GM11168 (cell line): ENCODE data around the gene ARHGEF7.

Source experiments
- in situ Hi-C: fragments of 300-500 bp; cut with MboI; formaldehyde crosslinking; loops from one replicate; pipeline ENCODE4 v1.12.0; 2022; ENCODE audit warnings: low sequenced_read_pairs; ENCODE audit not compliant: unreplicated experiment

The ARHGEF7 gene

DNA sequence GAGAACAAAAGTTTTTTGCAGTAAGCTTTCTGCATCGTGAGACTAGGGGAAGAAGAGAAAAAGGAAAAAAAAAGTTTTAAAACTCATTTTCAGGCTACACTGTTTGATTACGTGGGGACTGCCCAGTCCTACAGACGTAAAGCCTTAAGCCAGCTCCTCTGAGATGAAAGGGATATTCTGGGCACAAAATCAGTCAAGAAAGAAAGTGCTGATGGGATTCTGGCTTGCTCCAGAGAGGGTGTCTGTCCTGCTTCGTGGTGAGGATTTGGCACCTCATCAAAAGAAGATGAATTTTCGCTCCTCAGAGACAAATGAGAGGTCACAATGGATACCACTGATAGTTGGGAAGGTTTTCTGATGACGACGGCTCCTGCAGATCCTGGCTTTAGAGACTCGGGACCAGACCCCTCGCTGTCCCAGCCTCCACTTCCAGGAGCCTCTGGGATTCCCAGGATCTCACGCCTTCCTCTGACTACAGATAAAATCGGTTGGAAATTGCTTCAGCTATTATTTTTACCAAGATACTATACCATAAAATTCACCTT is 215.0 kb downstream of the ARHGEF7 start:
- in situ Hi-C loops, result no loop called here

DNA sequence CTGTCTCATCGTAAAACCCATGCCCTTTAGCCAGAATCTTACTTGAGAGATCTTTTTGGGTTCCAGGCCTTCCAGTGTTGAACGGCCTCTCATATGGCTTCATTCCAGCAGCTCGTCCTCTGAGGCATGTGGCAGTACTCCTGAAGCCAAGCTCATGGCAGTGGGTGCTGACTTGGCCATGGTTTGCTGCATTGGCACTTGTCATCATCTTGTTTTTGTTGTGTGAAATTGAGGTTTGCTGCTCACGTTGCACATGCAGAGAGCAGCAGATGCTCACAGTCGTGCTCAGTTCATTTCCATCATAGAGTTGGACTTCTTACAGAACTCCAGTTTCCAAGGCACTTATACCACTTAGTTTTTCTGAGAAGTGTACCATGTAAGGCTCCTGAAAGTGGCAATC is 220.2 kb downstream of the ARHGEF7 start:
- in situ Hi-C loops, result no loop called here

DNA sequence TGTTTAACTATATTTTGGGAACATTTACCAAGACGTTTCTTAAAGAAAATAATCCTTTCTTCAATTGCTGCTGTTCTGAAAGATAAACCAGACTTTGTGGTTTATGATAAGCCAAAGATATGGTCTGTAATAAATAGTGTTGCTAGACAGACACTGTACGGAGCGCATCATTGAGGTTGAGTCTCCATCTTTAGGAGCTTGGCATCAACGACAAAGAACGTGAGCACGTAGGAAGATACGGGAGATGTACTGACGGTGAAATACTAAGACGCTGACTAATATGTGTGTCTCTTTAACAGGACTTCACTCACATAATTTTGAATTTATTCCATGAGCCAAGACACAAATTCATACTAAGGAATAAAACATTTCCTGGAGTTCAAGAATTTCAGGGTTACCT is 221.6 kb downstream of the ARHGEF7 start:
- in situ Hi-C loops, result no loop called here

DNA sequence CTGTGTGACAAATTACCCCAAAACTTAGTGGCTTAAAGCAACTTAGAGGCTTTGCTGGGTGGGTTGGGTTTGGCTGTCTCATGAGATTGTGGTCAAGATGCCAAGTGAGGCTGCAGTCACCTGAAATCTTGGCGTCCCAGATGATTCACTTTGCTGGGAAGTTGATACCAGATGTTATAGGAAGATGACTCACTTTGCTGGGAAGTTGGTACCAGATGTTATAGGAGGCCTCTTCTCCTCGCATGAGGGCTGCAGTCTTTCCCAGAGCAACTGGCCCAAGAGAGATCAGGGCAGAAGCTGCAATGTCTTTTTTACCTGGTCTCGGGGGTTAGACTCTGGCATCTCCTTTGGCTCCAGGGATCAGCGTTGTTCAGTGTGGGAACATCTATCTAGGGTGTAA is 222.1 kb downstream of the ARHGEF7 start:
- in situ Hi-C loops, result no loop called here

DNA sequence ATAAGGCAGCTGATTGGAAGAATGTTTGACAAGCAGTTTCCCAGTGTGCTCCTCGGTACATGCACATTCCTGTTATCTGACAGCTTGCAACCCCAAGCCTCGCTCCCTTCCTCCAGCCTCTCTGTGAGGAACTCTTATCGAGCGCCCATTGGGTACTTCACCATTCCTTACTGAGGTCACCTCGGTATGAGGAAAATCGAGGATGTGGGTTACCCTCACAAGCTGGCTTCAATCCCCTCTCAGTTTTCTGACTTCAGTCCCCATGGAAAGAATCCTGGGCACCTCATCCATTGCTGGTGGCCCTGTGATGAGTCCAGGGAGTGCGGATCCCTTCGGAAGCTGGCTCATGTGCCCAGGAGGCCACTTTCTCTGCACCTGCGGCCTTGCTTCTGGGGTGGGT is 222.6 kb downstream of the ARHGEF7 start:
- in situ Hi-C loops, result no loop called here

DNA sequence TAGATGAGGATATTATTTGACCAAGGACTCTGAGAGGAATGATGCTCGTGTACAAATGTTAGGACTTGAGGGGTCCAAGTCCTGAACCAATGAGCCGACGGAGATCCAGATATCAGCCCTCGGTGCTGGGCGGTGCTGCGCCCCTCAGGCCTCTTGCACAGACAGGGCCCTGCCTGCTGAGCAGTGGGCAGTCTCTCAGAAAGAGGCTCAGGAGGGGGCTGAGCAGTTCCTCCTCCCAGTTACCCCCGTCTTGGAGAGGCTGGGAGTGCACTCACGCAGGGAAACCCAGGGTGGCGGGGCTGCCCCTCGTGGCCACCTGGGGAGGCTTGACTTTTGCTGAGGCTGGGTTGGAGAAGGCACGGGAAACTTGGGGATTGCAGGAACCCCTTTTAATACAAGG is 223.7 kb downstream of the ARHGEF7 start:
- in situ Hi-C loops, result no loop called here

DNA sequence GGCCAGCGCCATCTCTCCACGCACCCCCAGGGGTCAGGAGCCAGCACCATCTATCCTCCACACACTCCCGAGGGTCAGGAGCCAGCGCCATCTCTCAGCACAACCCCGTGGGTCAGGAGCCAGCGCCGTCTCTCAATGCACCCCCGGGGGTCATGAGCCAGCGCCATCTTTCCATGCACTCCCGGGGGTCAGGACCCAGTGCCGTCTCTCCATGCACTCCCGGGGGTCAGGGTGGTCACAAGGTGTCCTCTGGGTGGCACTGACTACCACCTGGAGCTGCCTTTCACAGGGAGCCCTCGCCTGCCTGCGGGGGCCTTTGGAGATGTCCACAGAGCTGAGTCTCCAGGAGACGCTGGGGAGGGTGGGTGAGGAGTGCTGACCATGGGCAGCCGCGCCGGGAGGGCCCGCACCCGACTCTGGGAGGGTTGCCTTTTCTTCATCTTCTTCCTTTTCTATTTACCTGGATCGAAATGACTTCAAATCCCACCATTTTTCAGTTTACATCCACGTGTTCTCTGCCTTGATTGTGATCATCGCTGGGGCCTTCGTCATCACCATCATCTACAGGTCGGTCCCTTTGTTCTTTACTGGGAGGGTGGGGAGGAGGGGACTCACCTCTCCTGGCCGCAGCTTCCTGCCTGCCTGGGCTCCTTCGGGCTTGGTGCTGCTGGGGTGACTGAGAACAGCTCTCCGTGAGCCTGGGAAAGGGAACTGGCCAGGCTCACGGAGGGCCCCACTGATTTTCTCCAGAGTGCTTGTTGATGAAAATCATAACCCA is 224.4 kb downstream of the ARHGEF7 start:
- in situ Hi-C loops, result no loop called here

DNA sequence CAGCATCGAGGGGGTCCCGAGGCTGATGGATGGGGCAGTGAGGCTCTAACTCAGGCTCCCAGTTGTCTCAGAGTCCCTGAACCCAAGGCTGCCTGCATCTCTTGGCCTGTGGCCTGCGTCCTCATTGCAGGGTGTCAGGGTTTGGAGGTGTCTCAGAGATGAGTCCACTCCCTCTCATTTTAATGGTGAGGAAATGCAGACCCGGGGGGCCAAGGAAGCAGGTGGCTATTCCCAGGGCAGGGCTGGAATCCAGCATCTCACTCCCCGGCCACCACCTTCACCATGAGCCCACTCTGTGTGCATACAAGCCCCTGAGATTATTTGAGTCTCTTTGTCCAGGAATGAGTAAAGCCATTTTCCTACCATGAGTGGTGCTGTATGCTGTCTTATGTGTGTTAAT is 226.8 kb downstream of the ARHGEF7 start:
- in situ Hi-C loops, result no loop called here

DNA sequence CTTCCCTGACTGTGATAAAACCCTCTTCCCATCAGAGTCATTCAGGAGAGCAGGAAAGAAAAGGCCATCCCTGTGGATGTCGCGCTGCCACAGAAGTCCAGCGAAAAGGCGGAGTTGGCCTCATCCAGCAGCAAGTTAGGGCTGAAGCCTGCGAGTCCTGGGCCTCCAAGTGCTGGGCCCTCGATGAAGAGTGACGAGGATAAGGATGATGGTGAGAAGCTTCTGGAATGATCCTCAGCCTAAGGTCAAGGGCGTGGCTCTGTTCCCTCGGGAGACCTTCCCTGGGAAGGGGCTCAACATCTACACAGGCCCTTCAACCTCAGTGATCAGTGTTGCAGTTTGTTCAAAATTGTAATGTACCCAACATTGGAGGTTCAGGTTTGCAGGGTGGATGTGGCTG is 227.6 kb downstream of the ARHGEF7 start:
- in situ Hi-C loops, result no loop called here

DNA sequence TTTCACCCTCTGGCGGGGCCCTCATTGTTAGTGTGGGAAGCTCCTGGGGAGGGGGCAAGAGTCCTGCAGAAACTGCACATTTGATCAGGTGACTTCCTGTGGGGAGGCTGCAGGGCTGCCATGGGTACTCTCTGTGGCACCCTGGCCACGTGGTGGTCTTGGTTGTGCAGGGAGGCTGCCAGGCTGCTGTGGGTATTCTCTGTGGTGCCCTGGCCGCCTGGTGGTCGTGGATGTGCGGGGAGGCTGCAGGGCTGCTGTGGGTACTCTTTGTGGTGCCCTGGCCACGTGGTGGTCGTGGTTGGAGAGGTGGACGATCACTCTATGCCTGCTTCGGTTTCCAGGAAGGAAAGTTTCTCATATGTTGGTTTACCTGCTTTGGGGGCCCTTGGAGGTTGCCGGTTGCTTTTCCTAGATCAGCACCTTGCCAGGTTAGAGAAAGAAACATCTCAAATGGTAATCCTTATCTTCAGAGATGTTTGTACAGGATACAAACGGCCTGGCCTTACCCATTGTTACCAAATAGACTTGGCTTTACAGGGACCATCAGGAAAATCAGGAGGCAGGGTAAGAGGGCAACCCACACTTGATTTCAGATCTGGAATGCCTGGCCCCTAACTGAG is 228.2 kb downstream of the ARHGEF7 start:
- in situ Hi-C loops, result no loop called here

DNA sequence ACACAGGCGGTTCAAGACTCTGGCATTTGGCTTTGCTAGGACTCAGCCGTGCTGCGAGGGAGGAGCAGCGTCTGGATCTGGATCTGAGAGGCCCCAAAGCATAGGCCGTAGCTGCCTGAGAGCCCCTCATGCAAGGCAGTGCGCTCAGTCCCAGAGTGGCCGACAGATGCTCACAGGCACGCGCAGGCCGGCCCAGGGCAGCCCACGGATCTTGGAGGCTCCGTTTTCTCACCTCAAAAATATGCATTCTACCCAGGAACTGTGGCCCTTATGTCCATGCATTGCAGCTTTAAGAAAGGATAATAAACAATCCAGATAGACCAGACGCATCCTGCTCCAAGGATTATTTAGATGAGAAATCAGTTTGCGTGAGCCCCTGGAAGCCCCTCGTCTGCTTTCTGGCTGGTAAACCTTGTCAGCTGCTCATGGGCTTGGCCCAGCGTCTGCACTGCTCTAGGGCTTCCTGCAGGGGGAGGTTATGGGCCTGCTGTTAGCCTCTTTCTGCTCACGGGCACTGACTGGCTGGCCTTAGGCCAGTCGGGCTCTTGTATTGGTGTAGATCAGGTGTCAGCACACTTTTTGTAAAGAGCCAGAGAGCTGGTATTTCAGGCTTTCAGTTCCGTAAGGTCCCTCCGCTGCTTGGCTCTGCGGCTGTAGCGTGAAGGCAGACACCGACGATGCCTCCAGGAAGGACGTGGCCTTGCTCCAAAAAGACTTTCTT is 229.5 kb downstream of the ARHGEF7 start:
- in situ Hi-C loops, result no loop called here

DNA sequence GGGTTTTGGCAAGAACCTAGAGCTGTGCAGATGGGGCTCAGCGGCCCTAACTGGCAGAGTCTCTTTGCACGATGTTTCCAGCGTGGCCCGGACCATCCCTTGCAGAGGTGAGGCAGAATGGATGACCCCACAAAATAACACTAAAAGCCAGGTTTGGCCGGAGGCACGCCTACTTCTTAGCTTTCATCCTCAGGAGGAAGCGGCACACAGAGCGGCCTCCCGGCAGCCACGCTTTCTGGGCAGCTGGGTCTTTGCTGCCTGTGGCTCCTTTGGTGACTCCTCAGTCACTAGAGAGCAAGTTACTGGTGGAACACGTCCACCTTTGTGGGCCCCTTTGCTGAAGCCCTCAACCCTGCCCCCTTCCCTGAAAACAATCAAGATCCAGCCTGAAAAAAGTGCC is 230.6 kb downstream of the ARHGEF7 start:
- in situ Hi-C loops, result no loop called here

DNA sequence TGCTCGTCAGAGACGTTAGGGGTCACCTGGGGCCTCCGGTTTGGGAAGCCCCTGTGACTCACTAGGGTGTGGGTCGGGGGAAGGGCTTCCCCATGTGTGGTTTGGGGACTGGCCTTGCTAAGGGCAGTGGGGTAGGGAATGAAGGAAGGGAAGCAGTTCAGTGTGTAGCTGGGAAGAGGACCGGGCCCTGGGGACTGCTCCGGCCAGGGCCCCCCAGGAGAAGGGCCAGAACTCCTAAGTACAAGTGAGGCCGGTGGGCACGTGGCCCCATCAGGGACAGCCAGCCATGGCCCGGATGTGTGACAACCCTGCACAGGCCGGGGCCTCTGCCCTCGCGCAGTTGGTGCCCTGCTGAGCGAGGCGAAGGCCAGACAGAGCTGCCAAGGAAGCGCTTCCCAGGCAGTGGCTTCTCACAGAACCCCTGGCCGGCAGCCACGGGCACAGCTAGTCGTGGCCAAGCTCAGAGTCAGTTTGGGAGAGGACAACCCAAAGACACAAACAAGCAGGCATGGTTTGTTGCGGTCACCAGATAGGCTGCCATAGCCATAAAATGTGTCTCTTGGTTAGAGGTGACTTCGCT is 231.1 kb downstream of the ARHGEF7 start:
- in situ Hi-C loops, result no loop called here

DNA sequence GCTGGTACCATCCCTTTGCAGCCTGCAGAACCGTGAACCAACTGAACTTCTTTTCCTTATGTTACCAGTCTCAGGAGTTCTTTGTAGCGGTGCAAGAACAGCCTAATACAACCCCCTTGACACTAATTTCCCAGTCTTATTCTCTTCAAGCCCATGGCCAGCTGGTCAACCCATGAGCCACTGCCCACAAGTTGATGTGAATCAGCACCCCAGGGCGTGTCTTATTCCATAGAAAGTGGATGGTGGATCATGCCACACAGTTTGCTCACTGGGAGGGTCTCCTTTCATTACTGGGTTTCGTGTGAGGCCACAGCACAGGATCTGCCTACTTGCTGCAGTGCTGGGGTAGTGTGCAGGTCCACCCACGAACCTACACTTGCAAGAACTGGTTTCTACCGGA is 232.3 kb downstream of the ARHGEF7 start:
- in situ Hi-C loops, result no loop called here

DNA sequence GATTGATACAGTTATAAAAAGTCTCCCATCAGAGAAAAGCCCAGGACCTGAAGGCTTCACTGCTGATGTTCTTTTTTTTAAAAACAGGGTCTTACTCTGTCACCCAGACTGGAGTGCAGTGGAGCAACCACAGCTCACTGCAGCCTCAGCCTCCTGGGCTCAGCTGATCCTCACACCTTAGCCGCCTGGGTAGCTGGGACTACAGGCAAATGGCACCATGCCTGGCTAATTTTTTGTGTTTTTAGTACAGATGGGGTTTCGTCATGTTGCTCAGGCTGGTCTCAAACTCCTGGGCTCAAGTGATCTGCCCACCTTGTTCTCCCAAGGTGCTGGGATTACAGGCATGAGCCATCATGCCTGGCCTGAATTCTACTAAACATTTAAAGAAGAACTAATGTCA is 238.4 kb downstream of the ARHGEF7 start:
- in situ Hi-C loops, result no loop called here

DNA sequence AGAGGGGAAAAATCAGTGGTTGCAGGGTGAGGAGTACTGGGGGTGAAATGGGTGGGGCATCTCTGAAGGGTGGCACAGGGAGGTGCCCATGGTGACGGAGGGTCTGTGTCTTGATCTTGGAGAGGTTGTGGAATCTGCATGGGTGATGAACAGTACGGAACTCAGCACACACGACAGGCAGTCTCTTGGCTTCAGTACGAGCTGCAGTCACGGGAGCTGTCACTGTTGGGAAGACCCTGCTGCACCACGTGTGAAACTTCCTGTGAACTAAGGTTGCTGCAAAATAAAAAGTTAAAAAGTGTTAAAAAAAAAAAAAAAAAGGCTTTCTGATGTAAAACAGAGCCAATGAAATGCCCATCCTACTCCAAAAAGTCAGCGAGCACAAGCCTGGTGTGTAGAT is 239.7 kb downstream of the ARHGEF7 start:
- in situ Hi-C loops, result no loop called here
